Measurements from ENCODE around the gene CAP1.

Gene CAP1

GRCh38 chr1:40092241-40092640 is 51.7 kb downstream of the CAP1 start:
- no peak for DNase-seq (ENCODE audit: low read depth, low spot score)
- in situ Hi-C loops (cut with HindIII; ENCODE audit: low sequenced_read_pairs): no loop called here
- no peak for TF ChIP-seq CTCF (IDR thresholded peaks at IDR 0.05; ENCODE audit: low read depth, low read length)
- no peak overlapping the region for H3K4me3 ChIP-seq (ENCODE audit: low read depth, low read length)

GRCh38 chr1:40092706-40093639 is 52.4 kb downstream of the CAP1 start:
- in situ Hi-C loops (cut with HindIII; ENCODE audit: low sequenced_read_pairs): no loop called here
- TF ChIP-seq CTCF (IDR thresholded peaks at IDR 0.05; ENCODE audit: low read depth, low read length): no peak
- no peak overlapping the region for H3K4me3 ChIP-seq (ENCODE audit: low read depth, low read length)
- peak; percentile 3 for DNase-seq (ENCODE audit: low read depth, low spot score)

GRCh38 chr1:40094466-40095110 is 54.1 kb downstream of the CAP1 start:
- no peak for DNase-seq (ENCODE audit: low read depth, low spot score)
- in situ Hi-C loops (cut with HindIII; ENCODE audit: low sequenced_read_pairs): no loop called here
- no peak for TF ChIP-seq CTCF (IDR thresholded peaks at IDR 0.05; ENCODE audit: low read depth, low read length)
- no peak overlapping the region for H3K4me3 ChIP-seq (ENCODE audit: low read depth, low read length)

- H3K4me3 ChIP-seq (ENCODE audit: low read depth, low read length): no peak overlapping the region
- TF ChIP-seq CTCF (IDR thresholded peaks at IDR 0.05; ENCODE audit: low read depth, low read length): no peak
- DNase-seq (ENCODE audit: low read depth, low spot score): no peak
- in situ Hi-C loops (cut with HindIII; ENCODE audit: low sequenced_read_pairs): no loop called here
These were observed 55.3 kb downstream of the CAP1 start for GRCh38 chr1:40095806-40096205.

- DNase-seq (ENCODE audit: low read depth, low spot score): no peak
- TF ChIP-seq CTCF (IDR thresholded peaks at IDR 0.05; ENCODE audit: low read depth, low read length): no peak
- peak overlapping the region; percentile 64 for H3K4me3 ChIP-seq (ENCODE audit: low read depth, low read length)
- in situ Hi-C loops (cut with HindIII; ENCODE audit: low sequenced_read_pairs): no loop called here
These were observed 56.1 kb downstream of the CAP1 start for GRCh38 chr1:40096646-40096976.

GRCh38 chr1:40096977-40097782 is 56.7 kb downstream of the CAP1 start, which contains the start of gene PPT1:
TSS of gene PPT1 (minus strand) at chr1:40097252. CDS start at chr1:40097238, 14 bp downstream.
- H3K4me3 ChIP-seq (ENCODE audit: low read depth, low read length): peak within 1 kb of the TSS; percentile 64
- TF ChIP-seq CTCF (IDR thresholded peaks at IDR 0.05; ENCODE audit: low read depth, low read length): peak; percentile 19
- DNase-seq (ENCODE audit: low read depth, low spot score): peak; percentile 71
- in situ Hi-C loops (cut with HindIII; ENCODE audit: low sequenced_read_pairs): no loop called here
